Prostate gland (tissue), 2 donors: ENCODE results near the gene OOSP3.

Experiments used
- CTCF ChIP-seq, 4 experiments: fragments of 200-600 bp in 2 of 4; fragments of 450-650 bp in 2 of 4; sonication (generic) in 2 of 4; IDR thresholded peaks; 1 replicate in 3 of 4; 2 replicates in 1 of 4; pipeline ENCODE4 v1.5.1; 2016 to 2019; ENCODE audit warnings: antibody characterized with exemption in 4 of 4, mild to moderate bottlenecking in 2 of 4, moderate library complexity in 2 of 4
- POLR2A ChIP-seq: fragments of 450-650 bp; IDR thresholded peaks from one replicate; pipeline ENCODE4 v1.6.1; 2016; ENCODE audit warnings: antibody characterized with exemption, mild to moderate bottlenecking
- POLR2AphosphoS5 ChIP-seq: sonication (generic); formaldehyde crosslinking; IDR thresholded peaks from one replicate; pipeline ENCODE4 v1.6.1; 2017; ENCODE audit warnings: antibody characterized with exemption

DNA sequence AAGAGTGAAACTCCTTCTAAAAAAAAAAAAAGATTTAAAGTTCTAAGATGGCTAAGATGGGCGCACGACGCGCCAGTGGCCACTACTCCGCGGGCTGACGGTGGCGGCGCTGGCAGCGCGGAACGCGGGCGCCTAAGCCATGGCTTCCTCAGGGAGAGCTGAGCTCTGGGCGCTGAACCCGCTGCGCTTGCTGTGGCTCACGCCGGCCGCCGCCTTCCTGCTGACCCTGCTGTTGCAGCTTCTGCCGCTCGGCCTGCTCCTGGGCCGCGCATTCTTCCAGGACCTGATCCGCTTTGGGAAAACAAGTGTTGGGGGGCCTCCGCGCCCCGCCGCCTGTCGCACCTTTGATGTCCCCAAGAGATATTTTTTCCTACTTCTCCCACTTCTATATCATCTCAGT, 19.5 kb downstream of the OOSP3 start:
- TF ChIP-seq CTCF (IDR thresholded peaks at IDR 0.05) (no peak), POLR2A (no peak), POLR2AphosphoS5 (no peak)
